Measurements from ENCODE around the gene SCUBE3. TPM values are rescaled to one million over a fixed set of nuclear protein-coding genes. Genes with fewer than 3 reads are reported as not detected.

Gene SCUBE3
- total and polyA plus RNA-seq, 2 of the 13 experiments (the other 11 are each of a cell fraction or from before 2014, with no cell fraction given), result not detected

GRCh38 chr6:35259194-35259947, 45.6 kb downstream of the SCUBE3 start, which contains the start of gene ZNF76 (continued):
- TF ChIP-seq MAX (IDR thresholded peaks at IDR 0.05) (peak; percentile 88), PCBP2 (optimal IDR thresholded peaks at IDR 0.05; ENCODE audit: low read depth, low read length, poor library complexity, severe bottlenecking) (no peak), PRDM15 (CRISPR knock-in tag; IDR thresholded peaks at IDR 0.05) (peak; percentile 79), TRAFD1 (CRISPR knock-in tag; IDR thresholded peaks at IDR 0.05; ENCODE audit: borderline replicate concordance) (peak; percentile 92; the same call in 1 of the 2 replicates), NFKBIZ (CRISPR knock-in tag; IDR thresholded peaks at IDR 0.05) (peak; percentile 87; the same call in 1 of the 2 replicates), NR2F6 (IDR thresholded peaks at IDR 0.05) (peak; percentile 40), NR2F6 (CRISPR knock-in tag; IDR thresholded peaks at IDR 0.05) (peak; percentile 90), SATB2 (CRISPR knock-in tag; IDR thresholded peaks at IDR 0.05) (0 out of 2 replicates have a peak, but pooled peaks have one; percentile 85), TFDP2 (CRISPR knock-in tag; IDR thresholded peaks at IDR 0.05) (peak; percentile 93), ELF4 (CRISPR knock-in tag; IDR thresholded peaks at IDR 0.05; ENCODE audit: borderline replicate concordance) (0 out of 2 replicates have a peak, but pooled peaks have one; percentile 53), PCBP1 (IDR thresholded peaks at IDR 0.05; ENCODE audit: borderline replicate concordance, low read depth, low read length) (peak; percentile 99), SKIL (CRISPR knock-in tag; IDR thresholded peaks at IDR 0.05; ENCODE audit: borderline replicate concordance) (peak; percentile 63; the same call in 1 of the 2 replicates), ATF6 (CRISPR knock-in tag; conservative IDR thresholded peaks at IDR 0.05) (0 out of 2 replicates have a peak, but pooled peaks have one; percentile 67), NFRKB (IDR thresholded peaks at IDR 0.05) (no peak), U2AF1 (optimal IDR thresholded peaks at IDR 0.05; ENCODE audit: low read depth, low read length) (peak; percentile 88), ZNF790 (CRISPR knock-in tag; IDR thresholded peaks at IDR 0.05; ENCODE audit: borderline replicate concordance) (peak; percentile 99), ZNF543 (CRISPR knock-in tag; IDR thresholded peaks at IDR 0.05) (peak; percentile 98), MED13 (CRISPR knock-in tag; IDR thresholded peaks at IDR 0.05) (peak; percentile 94)
